Neural crest cell (in vitro differentiated cells): Measurements from ENCODE around the gene CUX1. TPM values are rescaled to one million over a fixed set of nuclear protein-coding genes. Genes with fewer than 3 reads are reported as not detected.

Experiments used
- DNase-seq: peaks from one replicate; pipeline ENCODE4 v3.0.0; 2021; ENCODE audit warnings: low read depth, mixed read lengths, low spot score
- H3K27ac Mint-ChIP-seq: one replicate; pipeline ENCODE4 v1.8.0; 2021; ENCODE audit warnings: mild to moderate bottlenecking, mixed read lengths; ENCODE audit not compliant: unreplicated experiment
- H3K27me3 Mint-ChIP-seq: 2 replicates; pipeline ENCODE4 v1.8.0; 2021; ENCODE audit warnings: low read depth, mild to moderate bottlenecking, mixed read lengths
- H3K36me3 Mint-ChIP-seq: 2 replicates; pipeline ENCODE4 v1.8.0; 2021; ENCODE audit warnings: low read depth, mild to moderate bottlenecking, mixed read lengths
- H3K4me1 Mint-ChIP-seq: 2 replicates; pipeline ENCODE4 v1.8.0; 2021; ENCODE audit warnings: mixed read lengths
- H3K4me3 Mint-ChIP-seq: one replicate; pipeline ENCODE4 v1.8.0; 2021; ENCODE audit warnings: mild to moderate bottlenecking, mixed read lengths
- H3K9me3 Mint-ChIP-seq: 2 replicates; pipeline ENCODE4 v1.8.0; 2021; ENCODE audit warnings: mixed read lengths
- total RNA-seq: library from RNA; stranded (reverse); gene quantifications from 2 replicates; pipeline ENCODE4 v1.2.1, GENCODE V29; 2021
- TF ChIP-seq, protein P1 (sequence below): fragments of 200-600 bp; sonication (generic); conservative IDR thresholded peaks from 2 replicates; pipeline ENCODE4 v1.5.0; 2021; ENCODE audit warnings: antibody characterized with exemption, mild to moderate bottlenecking

Gene CUX1
- total RNA-seq, 1 donor from 2014 or later, result 60.0 TPM

DNA sequence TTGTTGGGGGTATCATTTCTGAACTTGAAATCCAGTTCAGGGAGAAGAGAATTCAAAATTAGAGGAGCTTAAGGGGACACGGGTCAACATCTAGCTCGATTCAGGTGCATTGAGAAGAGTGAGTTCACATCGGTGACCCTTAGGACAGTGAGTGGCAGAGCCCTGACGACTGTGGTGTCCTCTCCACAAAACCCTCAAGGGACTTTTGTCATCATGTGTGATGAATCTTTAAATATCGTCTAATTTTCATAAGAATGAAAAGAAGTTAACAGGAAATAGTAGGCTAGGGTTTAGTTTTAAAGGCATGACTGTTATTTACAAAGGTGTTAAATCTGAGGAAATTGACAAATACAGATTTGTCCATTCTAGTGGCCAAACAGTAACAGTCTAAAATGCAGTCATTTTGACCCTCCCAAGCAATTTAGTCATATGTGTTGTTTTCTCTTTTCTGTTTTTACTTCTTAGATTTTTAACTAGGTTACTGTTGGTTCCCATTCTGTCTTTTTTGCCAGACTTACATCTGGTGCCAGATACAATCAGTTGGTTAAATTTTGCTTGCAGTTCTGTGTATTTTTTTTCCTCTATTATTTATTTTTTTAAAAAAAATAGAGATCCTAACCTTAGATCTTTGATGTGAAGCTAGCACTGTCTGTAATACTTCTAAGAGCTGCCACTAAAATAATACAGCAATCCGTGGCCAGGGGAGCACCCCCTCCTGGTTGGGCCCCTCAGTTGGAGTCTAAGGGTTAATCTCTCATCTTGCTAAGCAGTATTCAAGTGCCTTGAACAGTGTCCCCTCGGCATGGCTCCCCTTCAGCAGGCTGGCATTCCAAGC lies 434.3 kb downstream of the CUX1 start:
- H3K4me1 Mint-ChIP-seq, result peaks cover 46% of the 10 kb centered on the region
- peaks cover 6% of the 10 kb centered on the region for H3K36me3 Mint-ChIP-seq
- no peak overlapping the region for H3K4me3 Mint-ChIP-seq
- H3K9me3 Mint-ChIP-seq, result no peaks in the 10 kb centered on the region
- H3K27me3 Mint-ChIP-seq, result no peaks in the 10 kb centered on the region
- TF ChIP-seq, protein P1, sequence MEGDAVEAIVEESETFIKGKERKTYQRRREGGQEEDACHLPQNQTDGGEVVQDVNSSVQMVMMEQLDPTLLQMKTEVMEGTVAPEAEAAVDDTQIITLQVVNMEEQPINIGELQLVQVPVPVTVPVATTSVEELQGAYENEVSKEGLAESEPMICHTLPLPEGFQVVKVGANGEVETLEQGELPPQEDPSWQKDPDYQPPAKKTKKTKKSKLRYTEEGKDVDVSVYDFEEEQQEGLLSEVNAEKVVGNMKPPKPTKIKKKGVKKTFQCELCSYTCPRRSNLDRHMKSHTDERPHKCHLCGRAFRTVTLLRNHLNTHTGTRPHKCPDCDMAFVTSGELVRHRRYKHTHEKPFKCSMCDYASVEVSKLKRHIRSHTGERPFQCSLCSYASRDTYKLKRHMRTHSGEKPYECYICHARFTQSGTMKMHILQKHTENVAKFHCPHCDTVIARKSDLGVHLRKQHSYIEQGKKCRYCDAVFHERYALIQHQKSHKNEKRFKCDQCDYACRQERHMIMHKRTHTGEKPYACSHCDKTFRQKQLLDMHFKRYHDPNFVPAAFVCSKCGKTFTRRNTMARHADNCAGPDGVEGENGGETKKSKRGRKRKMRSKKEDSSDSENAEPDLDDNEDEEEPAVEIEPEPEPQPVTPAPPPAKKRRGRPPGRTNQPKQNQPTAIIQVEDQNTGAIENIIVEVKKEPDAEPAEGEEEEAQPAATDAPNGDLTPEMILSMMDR, result no peak
- no peak overlapping the region for H3K27ac Mint-ChIP-seq
- no peak for DNase-seq

GRCh38 chr7:102252366-102252982 lies 435.0 kb downstream of the CUX1 start:
- H3K27ac Mint-ChIP-seq, result no peak overlapping the region
- peaks cover 51% of the 10 kb centered on the region for H3K4me1 Mint-ChIP-seq
- H3K4me3 Mint-ChIP-seq, result no peak overlapping the region

DNA sequence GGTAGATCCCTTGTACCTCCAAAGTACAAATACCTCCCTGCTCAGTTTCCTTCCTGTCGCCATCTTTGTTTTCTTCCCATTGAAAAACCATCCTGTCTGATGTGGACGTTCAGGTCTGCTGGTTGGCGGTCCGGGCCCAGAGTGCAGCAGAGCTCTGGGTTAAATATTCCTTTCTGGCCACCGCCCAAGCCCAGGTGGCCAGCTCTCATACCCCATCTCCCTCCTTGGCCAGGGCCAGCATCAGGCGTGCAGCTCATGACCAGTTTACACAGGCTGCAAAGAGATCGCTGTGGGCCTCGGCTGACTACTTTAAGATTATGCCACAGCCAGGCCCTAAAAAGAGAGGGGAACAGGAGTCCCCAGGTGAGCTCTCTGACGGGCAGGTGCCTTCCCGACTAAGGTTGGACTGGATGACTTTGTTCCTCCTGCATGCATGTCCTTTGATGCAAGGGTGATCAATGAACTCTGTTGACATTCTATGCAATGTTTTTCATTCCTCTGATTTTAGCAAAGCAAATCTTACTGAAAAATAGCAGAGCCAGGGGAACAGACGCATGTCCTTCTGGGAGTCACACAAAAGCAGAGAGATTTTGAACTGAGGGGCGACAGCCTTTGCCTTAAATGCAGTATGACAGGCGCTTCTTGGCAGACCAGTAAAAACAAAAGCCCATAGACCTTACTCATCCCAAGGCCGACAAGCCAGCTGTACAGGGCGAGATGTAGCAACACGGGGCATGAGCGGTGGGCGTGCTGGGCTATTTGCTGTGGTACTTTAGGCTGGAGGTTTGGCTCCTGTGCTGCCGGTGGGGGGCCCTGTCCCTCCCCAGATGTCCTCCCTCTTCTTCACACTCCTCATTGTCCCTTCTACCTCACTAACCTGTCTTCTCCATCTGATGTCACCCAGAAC lies 435.9 kb downstream of the CUX1 start:
- peaks cover 3% of the 10 kb centered on the region for H3K36me3 Mint-ChIP-seq
- H3K27ac Mint-ChIP-seq, result no peak overlapping the region
- no peaks in the 10 kb centered on the region for H3K27me3 Mint-ChIP-seq
- TF ChIP-seq, protein P1, result no peak
- no peak for DNase-seq
- peaks cover 58% of the 10 kb centered on the region for H3K4me1 Mint-ChIP-seq
- no peaks in the 10 kb centered on the region for H3K9me3 Mint-ChIP-seq
- H3K4me3 Mint-ChIP-seq, result no peak overlapping the region

More at GRCh38 chr7:102252366-102252982, 435.0 kb downstream of the CUX1 start:
- TF ChIP-seq, protein P1, result no peak
- Mint-ChIP-seq H3K27me3 (no peaks in the 10 kb centered on the region), H3K9me3 (no peaks in the 10 kb centered on the region), H3K36me3 (peaks cover 3% of the 10 kb centered on the region)
- no peak for DNase-seq

GRCh38 chr7:102253973-102254370 lies 436.5 kb downstream of the CUX1 start:
- no peaks in the 10 kb centered on the region for H3K9me3 Mint-ChIP-seq
- no peak for DNase-seq
- H3K27me3 Mint-ChIP-seq, result no peaks in the 10 kb centered on the region
- no peak overlapping the region for H3K4me3 Mint-ChIP-seq
- no peak overlapping the region for H3K27ac Mint-ChIP-seq
- TF ChIP-seq, protein P1, result no peak
- peaks cover 62% of the 10 kb centered on the region for H3K4me1 Mint-ChIP-seq
- peaks cover 3% of the 10 kb centered on the region for H3K36me3 Mint-ChIP-seq

- H3K36me3 Mint-ChIP-seq, result peaks cover 3% of the 10 kb centered on the region
- no peak for DNase-seq
- H3K27me3 Mint-ChIP-seq, result no peaks in the 10 kb centered on the region
- TF ChIP-seq, protein P1, result no peak
- no peak overlapping the region for H3K27ac Mint-ChIP-seq
- no peak overlapping the region for H3K4me3 Mint-ChIP-seq
- H3K9me3 Mint-ChIP-seq, result no peaks in the 10 kb centered on the region
- H3K4me1 Mint-ChIP-seq, result peaks cover 59% of the 10 kb centered on the region
Observed at GRCh38 chr7:102254521-102254920, 437.1 kb downstream of the CUX1 start.
